GM12878 (cell line): Measurements from ENCODE around the gene PRPSAP1. TPM values are rescaled to one million over a fixed set of nuclear protein-coding genes. Genes with fewer than 3 reads are reported as not detected.

Experiments
- CHD2 ChIP-seq: IDR thresholded peaks from 2 replicates; pipeline ENCODE4 v1.6.1; 2011; ENCODE audit warnings: low read depth, low read length, improper control_type of control experiment, borderline replicate concordance
- EP300 ChIP-seq, 2 experiments: fragments of 150-350 bp in 1 of 2; IDR thresholded peaks; 2 replicates each; pipeline ENCODE4 v1.6.1; 2011 to 2012; ENCODE audit warnings: low read depth in 2 of 2, low read length in 2 of 2, borderline replicate concordance in 1 of 2, improper control_type of control experiment in 1 of 2, inconsistent platforms in 1 of 2; ENCODE audit not compliant: control insufficient read depth in 1 of 2
- EZH2 ChIP-seq: IDR thresholded peaks from 2 replicates; pipeline ENCODE4 v1.6.1; 2012; ENCODE audit warnings: low read depth, mild to moderate bottlenecking, control low read depth, inconsistent platforms, low read length, borderline replicate concordance; ENCODE audit not compliant: control insufficient read depth
- KAT2A ChIP-seq: conservative IDR thresholded peaks from 2 replicates; pipeline ENCODE4 v1.6.1; 2011; ENCODE audit warnings: low read depth, low read length; ENCODE audit not compliant: control insufficient read depth
- LARP7 ChIP-seq: fragments of 450-650 bp; IDR thresholded peaks from 2 replicates; pipeline ENCODE4 v1.6.1; 2017; ENCODE audit warnings: mild to moderate bottlenecking
- PML ChIP-seq: IDR thresholded peaks from 2 replicates; pipeline ENCODE4 v1.6.1; 2012; ENCODE audit warnings: low read length, inconsistent platforms
- POLR2AphosphoS5 ChIP-seq: IDR thresholded peaks from 2 replicates; pipeline ENCODE4 v1.6.1; 2011; ENCODE audit warnings: mild to moderate bottlenecking, low read length, inconsistent platforms
- RB1 ChIP-seq: fragments of 450-650 bp; formaldehyde crosslinking; IDR thresholded peaks from 2 replicates; pipeline ENCODE4 v1.6.1; 2017; ENCODE audit warnings: mild to moderate bottlenecking, borderline replicate concordance
- SMAD5 ChIP-seq: IDR thresholded peaks from 2 replicates; pipeline ENCODE4 v1.6.1; 2016; ENCODE audit warnings: antibody characterized with exemption, low read depth
- SREBF1 ChIP-seq: IDR thresholded peaks from 2 replicates; pipeline ENCODE4 v1.6.1; 2012; ENCODE audit warnings: mild to moderate bottlenecking, low read length
- TBL1XR1 ChIP-seq: IDR thresholded peaks from 2 replicates; pipeline ENCODE4 v1.6.1; 2012; ENCODE audit warnings: low read depth, low read length, improper control_type of control experiment
- TCF3 ChIP-seq: IDR thresholded peaks from 2 replicates; pipeline ENCODE4 v1.6.1; 2012; ENCODE audit warnings: low read depth, mild to moderate bottlenecking, low read length, borderline replicate concordance; ENCODE audit not compliant: insufficient read depth
- ZNF24 ChIP-seq: fragments of 450-650 bp; IDR thresholded peaks from 2 replicates; pipeline ENCODE4 v1.6.1; 2017; ENCODE audit warnings: antibody characterized with exemption, mild to moderate bottlenecking
- ZSCAN29 ChIP-seq: fragments of 450-650 bp; IDR thresholded peaks from 2 replicates; pipeline ENCODE4 v1.6.1; 2017; ENCODE audit warnings: mild to moderate bottlenecking, moderate library complexity
- polyA plus RNA-seq, 11 experiments: library from polyadenylated mRNA; depleted of rRNA in 4 of 11; unstranded in 6 of 11; stranded (reverse) in 5 of 11; fragments of >200 nt; fragmentation: Nextera tagmentation in 4 of 11; fragmentation: Illumina TruSeq in 1 of 11; extraction: Ambion mirVana in 4 of 11; extraction: Trizol in 1 of 11; gene quantifications; 1 replicate in 1 of 11; 2 replicates in 10 of 11; pipeline versions ENCODE4 v1.2.1 to v1.2.3, GENCODE V29; 2011 to 2016; ENCODE audit warnings: inconsistent platforms in 2 of 11, missing spikeins in 2 of 11, low read depth in 1 of 11
- total RNA-seq, 4 experiments: library from RNA; depleted of rRNA in 3 of 4; stranded (reverse); fragments of >200 nt in 3 of 4; fragmentation: Illumina TruSeq in 1 of 4; extraction: Trizol in 1 of 4; gene quantifications; 2 replicates each; pipeline versions ENCODE4 v1.2.1 to v1.2.3, GENCODE V29; 2013 to 2021
- TF ChIP-seq, protein P1 (sequence below): IDR thresholded peaks from 2 replicates; pipeline ENCODE4 v1.6.1; 2011; ENCODE audit warnings: mild to moderate bottlenecking, low read depth, low read length, moderate library complexity; ENCODE audit not compliant: insufficient replicate concordance
- TF ChIP-seq, protein P2 (sequence below): IDR thresholded peaks from 2 replicates; pipeline ENCODE4 v1.6.1; 2011; ENCODE audit warnings: low read depth, low read length, improper control_type of control experiment, borderline replicate concordance
- TF ChIP-seq, protein P3 (sequence below): fragments of 450-650 bp; IDR thresholded peaks from 2 replicates; pipeline ENCODE4 v1.6.1; 2017; ENCODE audit warnings: low read depth, mild to moderate bottlenecking, moderate library complexity
- TF ChIP-seq, protein P4 (sequence below): IDR thresholded peaks from 2 replicates; pipeline ENCODE4 v1.6.1; 2012; ENCODE audit warnings: low read length, inconsistent platforms
- TF ChIP-seq, protein P5 (sequence below): fragments of 450-650 bp; formaldehyde crosslinking; IDR thresholded peaks from 2 replicates; pipeline ENCODE4 v1.4.0; 2022; ENCODE audit warnings: mild to moderate bottlenecking, moderate library complexity

PRPSAP1 gene
- total and polyA plus RNA-seq, 10 of the 15 experiments (the other 5 are each of a cell fraction or from before 2014, with no cell fraction given) = 15.8 to 84.2 (median 44.2) TPM

DNA sequence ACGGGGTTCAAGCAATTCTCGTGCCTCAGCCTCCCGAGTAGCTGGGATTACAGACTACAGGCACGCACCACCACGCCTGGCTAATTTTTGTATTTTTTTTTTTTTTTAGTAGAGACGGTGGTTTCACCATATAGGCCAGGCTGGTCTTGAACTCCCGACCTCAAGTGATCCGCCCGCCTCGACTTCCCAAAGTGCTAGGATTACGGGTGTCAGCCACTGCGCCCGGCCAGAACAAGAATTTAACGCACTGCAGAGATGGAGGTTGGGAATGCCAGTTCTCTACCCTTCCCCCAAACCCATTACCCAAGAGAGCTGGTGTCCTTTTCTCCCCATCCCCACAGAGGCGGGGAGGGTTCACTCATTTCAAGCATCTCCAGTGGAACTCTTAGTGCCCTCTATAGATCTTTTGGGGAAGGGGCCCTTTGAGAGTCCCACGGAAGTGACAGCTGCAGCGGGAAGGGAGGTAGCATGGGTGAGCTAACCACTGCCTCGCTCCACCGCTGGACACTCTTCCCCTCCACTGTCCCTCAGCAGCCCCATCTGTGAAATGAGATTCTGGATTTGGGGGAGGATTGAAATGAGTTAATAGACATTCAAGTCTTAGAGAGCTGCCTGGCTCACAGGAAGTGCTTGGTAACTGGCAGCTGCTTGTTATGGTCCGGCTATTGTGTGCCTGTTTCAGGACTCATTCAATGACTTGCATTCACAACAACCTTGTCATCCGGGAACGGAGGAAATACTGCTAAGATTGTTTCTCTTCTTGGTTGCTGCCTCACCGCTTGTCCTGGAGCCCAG is 92.1 kb downstream of the PRPSAP1 start (continued):
- TF ChIP-seq, protein P1, sequence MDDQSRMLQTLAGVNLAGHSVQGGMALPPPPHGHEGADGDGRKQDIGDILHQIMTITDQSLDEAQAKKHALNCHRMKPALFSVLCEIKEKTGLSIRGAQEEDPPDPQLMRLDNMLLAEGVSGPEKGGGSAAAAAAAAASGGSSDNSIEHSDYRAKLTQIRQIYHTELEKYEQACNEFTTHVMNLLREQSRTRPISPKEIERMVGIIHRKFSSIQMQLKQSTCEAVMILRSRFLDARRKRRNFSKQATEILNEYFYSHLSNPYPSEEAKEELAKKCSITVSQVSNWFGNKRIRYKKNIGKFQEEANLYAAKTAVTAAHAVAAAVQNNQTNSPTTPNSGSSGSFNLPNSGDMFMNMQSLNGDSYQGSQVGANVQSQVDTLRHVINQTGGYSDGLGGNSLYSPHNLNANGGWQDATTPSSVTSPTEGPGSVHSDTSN = peak; percentile 14
- TF ChIP-seq SMAD5 = no peak
- TF ChIP-seq CHD2 = no peak
- TF ChIP-seq, protein P2, sequence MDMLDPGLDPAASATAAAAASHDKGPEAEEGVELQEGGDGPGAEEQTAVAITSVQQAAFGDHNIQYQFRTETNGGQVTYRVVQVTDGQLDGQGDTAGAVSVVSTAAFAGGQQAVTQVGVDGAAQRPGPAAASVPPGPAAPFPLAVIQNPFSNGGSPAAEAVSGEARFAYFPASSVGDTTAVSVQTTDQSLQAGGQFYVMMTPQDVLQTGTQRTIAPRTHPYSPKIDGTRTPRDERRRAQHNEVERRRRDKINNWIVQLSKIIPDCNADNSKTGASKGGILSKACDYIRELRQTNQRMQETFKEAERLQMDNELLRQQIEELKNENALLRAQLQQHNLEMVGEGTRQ = no peak
- TF ChIP-seq EZH2 = no peak
- no peak for TF ChIP-seq EP300 (IDR thresholded peaks at IDR 0.05; ENCODE audit: borderline replicate concordance in 1 of 2, control insufficient read depth in 1 of 2, low read depth in 2 of 2, low read length in 2 of 2)
- no peak for TF ChIP-seq ZSCAN29
- TF ChIP-seq POLR2AphosphoS5 = no peak
- TF ChIP-seq, protein P3, sequence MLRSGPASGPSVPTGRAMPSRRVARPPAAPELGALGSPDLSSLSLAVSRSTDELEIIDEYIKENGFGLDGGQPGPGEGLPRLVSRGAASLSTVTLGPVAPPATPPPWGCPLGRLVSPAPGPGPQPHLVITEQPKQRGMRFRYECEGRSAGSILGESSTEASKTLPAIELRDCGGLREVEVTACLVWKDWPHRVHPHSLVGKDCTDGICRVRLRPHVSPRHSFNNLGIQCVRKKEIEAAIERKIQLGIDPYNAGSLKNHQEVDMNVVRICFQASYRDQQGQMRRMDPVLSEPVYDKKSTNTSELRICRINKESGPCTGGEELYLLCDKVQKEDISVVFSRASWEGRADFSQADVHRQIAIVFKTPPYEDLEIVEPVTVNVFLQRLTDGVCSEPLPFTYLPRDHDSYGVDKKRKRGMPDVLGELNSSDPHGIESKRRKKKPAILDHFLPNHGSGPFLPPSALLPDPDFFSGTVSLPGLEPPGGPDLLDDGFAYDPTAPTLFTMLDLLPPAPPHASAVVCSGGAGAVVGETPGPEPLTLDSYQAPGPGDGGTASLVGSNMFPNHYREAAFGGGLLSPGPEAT = no peak
- TF ChIP-seq RB1 = no peak
- TF ChIP-seq ZNF24 = no peak
- TF ChIP-seq KAT2A = no peak
- TF ChIP-seq TBL1XR1 = no peak
- 0 out of 2 replicates have a peak, but pooled peaks have one; percentile 43 for TF ChIP-seq TCF3
- TF ChIP-seq, protein P4, sequence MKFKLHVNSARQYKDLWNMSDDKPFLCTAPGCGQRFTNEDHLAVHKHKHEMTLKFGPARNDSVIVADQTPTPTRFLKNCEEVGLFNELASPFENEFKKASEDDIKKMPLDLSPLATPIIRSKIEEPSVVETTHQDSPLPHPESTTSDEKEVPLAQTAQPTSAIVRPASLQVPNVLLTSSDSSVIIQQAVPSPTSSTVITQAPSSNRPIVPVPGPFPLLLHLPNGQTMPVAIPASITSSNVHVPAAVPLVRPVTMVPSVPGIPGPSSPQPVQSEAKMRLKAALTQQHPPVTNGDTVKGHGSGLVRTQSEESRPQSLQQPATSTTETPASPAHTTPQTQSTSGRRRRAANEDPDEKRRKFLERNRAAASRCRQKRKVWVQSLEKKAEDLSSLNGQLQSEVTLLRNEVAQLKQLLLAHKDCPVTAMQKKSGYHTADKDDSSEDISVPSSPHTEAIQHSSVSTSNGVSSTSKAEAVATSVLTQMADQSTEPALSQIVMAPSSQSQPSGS = no peak
- no peak for TF ChIP-seq SREBF1
- TF ChIP-seq, protein P5, sequence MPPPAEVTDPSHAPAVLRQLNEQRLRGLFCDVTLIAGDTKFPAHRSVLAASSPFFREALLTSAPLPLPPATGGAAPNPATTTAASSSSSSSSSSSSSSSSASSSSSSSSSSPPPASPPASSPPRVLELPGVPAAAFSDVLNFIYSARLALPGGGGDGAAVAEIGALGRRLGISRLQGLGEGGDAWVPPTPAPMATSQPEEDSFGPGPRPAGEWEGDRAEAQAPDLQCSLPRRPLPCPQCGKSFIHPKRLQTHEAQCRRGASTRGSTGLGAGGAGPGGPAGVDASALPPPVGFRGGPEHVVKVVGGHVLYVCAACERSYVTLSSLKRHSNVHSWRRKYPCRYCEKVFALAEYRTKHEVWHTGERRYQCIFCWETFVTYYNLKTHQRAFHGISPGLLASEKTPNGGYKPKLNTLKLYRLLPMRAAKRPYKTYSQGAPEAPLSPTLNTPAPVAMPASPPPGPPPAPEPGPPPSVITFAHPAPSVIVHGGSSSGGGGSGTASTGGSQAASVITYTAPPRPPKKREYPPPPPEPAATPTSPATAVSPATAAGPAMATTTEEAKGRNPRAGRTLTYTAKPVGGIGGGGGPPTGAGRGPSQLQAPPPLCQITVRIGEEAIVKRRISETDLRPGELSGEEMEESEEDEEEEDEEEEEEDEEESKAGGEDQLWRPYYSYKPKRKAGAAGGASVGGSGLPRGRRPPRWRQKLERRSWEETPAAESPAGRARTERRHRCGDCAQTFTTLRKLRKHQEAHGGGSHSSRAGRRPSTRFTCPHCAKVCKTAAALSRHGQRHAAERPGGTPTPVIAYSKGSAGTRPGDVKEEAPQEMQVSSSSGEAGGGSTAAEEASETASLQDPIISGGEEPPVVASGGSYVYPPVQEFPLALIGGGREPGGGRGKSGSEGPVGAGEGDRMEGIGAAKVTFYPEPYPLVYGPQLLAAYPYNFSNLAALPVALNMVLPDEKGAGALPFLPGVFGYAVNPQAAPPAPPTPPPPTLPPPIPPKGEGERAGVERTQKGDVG (CRISPR knock-in tag) = no peak
- no peak for TF ChIP-seq PML
- TF ChIP-seq LARP7 = no peak
